Ecto neural progenitor cell (in vitro differentiated cells): Measurements from ENCODE around the gene COBLL1.

ENCODE experiments used
- DNase-seq: peaks from one replicate; pipeline ENCODE4 v3.0.0-alpha.2; 2018; ENCODE audit warnings: low spot score

The COBLL1 gene

DNA sequence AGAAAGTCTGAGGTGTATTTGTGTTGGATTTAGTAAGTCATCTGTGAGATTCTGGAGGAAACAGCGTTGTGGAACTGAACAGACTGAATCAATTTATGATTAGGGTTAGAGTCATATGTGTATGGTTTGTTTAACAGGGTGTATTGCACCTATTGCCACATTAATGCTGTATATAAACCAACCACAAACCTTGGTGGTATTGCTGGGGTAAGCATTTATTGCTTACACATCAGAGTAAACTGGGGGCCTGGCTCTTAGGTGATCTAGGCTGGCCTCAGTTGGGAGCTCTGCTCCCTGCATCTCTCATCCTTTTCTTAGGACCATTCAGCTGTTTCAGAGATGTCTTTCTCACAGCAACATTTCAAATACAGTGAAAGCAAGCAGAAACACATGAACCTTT, 160.6 kb downstream of the COBLL1 start:
- DNase-seq = no peak

DNA sequence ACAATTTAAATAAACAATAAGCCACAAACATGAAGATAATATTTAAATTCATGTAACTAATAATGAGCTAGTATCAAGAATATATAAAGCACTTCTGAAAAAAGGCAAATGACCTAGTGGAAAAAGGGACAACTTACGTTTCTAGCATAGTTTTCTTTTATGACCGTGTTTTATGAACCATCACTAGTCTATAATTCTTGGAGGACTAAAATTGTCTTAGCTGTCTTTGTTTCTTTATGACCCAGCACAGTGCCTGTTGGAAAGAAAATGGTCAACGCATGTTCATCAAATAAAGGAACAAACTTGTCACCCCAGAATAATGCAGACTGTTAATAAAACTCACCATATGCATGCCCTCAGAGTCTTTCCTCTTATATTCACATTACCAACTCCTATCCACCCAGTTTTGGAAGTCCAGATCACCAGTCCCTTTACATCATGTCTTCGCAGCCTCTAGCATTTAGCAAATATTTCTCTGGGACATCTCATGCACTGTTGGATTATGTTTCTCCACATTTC, 162.9 kb downstream of the COBLL1 start:
- DNase-seq = no peak

DNA sequence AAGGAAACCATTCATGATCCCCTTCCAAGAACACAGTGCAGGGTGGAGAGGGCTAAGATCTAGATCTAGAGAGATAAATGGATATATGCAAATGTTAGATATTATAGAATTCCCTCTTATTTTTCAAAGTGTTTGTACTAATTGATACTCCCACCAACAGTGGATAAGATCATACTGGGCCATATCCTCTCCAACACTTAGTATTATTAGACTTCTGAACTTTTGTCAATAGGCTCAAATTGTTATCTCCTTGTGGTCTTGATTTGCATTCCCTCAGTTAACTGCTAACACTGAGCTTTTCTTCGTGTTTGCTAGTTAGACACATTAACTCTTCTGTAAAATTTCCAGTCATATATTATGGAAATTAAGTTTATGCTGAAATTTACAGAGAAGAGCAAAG, 163.9 kb downstream of the COBLL1 start:
- DNase-seq = no peak

DNA sequence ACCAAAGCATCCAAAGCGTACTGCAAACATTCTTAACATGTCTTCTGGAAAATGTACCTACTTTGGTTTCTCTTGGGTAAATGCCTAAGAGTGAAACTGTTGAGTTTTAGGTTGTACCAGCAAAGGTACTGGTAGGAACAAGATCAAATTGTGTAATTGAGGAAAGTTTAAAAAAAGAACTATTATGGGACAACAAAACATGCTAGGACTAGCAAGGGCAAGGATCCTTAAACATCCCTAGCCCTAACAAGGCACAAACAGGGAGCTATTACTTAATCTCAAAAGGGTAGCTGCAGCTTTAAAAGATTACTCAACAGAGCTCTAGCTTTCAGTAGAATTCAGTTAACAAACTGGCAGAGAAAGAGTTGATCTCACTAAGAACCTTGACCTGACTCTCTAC, 164.4 kb downstream of the COBLL1 start:
- no peak for DNase-seq

DNA sequence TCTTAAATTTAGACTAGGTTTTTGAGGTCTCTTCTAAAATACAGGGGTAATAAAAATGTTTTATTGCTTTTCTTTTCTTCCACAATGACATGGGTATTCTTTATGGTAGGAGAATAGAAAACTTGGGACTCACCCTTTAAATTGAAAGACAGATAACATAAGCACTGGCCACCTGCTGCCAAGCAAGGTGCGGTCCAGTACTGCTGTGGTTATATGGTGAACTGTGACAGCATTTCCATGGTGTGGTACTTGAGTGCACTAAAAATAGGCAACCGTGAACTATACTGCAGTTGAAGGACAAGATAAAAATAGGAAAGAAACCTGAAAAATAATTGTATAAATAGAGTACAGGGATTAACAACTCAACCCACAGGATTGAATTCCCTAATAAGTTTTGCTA, 165.9 kb downstream of the COBLL1 start:
- DNase-seq = no peak

DNA sequence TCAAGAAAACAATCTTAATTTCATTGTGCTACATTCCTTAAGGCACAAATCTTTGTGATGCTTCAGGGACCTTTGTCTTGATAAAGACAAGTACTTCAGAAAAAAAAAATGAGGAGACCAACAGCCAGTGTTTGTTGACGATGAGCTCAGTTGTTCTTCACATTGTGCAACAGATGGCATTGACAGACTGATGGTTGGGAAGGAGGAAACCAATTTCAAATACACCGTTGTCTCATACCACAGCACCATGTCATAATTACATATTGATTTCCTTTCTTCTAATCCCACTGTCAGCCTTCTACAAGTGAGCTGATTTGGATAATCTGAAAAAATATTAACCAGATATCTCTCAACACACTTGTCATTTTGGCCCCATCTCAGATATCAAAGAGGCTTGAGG, 166.6 kb downstream of the COBLL1 start:
- no peak for DNase-seq

DNA sequence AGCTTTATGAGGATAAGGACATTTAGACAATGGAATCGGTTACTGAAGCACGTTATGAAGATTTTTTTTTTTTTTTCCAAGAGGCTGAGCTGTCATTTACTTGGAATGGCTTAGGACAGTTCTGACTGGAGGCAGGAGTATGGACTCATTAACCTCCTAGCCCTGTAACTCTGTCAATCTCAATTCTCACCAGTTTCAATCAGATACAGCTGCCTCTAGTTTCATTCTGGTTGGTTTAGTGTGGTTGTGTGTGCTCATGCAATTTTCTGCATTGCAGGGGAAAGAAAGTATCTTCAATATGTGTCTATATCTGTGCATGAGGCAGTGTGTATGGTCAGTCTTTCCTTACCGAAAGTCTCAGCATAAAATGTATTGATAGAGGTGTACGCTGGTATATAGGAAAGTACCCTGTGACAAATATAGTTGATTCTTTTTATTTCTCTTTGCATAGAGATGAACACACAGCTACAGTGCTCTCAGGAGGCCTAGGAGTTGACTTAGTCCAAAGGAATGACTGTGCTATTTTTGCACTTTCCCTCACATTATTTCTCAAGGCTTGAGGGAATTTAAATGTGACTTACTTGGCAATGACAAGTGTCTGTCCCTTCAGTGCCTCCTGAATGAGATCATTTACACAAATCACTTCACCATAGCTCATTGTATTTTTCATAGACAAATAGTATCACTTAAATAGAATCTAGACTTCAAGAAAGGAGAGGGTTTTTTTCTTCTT, 169.8 kb downstream of the COBLL1 start:
- DNase-seq = no peak

DNA sequence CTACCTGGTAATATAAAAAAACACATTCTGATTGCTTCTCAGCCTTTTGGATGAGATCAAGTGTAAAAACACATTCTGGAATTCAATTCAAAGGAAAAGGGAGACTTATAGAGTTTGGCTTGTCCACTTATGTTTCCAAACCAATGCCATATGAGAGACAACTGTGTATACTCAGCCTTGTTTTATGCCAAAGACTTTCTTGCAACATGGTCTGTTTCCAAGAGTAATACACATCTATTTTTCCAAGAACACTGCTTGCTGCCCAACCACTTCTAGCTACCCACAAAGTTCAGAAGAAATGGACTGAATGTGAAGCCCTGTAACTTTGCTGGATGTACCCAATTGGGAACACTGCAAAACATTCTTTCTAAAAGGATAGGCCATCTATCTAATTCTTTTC, 172.3 kb downstream of the COBLL1 start:
- DNase-seq = no peak

DNA sequence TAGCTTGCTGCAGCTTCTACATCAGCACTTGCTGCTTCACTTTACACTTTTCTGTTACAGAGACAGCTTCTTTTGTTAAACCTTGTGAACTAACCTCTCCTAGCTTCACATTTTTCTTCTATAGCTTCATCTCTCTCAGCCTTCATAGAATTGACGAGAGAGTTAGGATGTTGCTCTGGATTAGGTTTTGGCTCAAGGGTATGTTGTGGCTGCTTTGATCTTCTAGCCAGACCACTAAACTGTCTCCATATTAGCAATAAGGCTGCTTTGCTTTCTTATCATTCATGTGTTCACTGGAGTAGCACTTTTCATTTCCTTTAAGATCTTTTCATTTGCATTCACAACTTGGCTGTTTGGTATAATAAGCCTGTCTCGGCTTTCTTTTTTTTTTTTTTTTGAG, 174.1 kb downstream of the COBLL1 start:
- no peak for DNase-seq

DNA sequence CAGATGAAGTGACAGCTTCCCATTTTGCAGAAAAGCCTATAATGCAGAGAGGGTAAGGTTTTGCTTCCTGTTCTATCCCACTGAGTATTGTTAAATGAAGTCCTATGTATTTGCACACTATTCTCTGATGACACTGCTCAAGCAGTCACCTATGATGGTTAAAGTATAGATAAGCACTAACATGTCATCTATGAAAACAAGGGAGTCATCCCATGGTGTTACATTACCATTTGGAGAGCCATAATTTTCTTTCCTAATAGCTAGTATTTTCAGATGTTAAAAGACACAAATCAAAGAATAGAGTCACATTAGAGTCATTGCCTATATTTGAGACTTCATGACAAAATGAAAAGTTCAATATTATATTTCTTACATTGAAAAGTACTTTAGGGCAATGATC, 177.6 kb downstream of the COBLL1 start:
- no peak for DNase-seq

DNA sequence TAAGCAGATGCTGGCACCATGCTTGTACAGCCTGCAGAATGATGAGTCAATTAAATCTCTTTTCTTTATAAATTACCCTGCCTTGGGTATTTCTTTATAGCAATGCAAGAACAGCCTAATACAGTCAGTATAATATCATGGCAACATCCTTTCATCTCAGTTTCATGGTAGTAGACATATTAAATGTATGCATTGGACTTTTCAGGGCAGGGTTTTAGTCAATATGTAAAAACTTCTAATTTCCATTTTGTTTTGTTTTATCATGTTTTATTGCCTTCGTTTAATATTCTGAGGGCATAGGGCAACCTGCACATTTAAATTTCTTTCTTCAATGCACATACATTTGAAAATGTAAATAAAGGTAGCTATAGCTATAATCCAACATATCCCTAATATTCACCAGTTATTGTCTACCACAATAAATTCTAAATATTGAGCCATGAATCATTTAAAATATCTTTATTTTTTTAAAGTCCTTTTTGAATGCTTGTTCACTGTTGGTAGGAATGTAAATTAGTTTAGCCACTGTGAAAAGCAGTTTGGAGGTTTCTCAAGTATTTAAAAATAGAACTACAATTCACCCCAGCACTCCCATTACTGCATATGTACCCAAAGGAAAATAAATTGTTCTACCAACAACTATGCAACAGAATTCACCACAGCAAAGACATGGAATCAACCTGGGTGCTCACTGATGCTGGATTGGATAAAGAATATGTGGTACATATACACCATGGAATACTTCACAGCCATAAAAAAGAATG, 178.6 kb downstream of the COBLL1 start:
- no peak for DNase-seq

DNA sequence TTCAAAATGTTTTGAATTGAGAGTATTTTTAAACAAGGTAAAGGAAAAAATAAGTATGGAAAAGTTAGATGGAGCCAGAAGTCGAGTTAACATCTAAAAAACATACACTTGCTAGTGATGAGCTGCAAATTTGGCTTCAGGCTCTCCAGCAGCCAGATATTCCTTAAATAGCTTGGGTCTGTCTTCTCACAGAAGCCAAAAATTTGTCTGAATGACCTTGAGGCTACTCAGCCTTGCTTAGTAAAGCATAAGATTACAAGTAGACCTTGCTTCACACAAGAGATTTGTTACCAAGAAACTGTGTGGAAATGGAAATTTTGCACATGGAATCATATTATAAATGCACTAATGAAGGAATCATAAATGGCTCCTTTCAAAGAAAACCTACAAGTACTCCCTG, 179.6 kb downstream of the COBLL1 start:
- DNase-seq = no peak

DNA sequence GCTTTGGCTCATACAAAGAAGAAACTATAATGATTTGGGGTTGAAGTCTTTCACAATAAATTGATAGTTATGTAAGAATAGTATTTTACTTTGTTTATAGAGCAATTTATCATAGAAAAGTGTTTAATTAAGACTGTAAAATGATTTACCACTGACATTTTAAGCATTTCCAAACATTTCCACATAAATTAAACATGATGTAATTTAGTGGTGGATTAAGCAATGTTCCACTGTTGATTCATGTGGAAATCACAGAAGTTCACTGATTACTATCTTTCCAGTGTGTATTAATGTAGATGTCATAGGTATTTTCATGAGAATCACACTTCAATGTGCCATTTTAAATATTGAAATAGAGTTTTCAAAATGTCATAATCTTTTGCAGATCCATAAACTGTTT, 180.3 kb downstream of the COBLL1 start:
- DNase-seq = no peak

DNA sequence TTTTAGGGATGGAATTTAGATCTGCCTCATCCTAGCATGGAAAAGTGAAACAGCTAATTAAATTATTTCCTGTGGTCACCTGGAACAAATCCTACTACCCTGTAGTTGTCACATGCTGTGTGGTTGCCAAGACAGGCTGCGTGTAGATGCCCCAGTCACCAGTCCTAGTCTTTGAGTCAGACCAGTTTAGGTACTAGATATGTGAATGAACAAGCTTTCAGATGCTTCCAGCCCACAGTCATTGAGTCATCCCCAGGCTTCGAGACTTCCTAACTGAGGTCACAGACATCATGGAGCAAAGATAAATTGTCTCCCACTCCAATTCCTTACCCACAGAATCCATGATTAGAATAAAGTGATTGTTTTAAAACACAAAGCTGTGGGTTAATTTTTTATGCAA, 184.5 kb downstream of the COBLL1 start:
- DNase-seq = no peak

DNA sequence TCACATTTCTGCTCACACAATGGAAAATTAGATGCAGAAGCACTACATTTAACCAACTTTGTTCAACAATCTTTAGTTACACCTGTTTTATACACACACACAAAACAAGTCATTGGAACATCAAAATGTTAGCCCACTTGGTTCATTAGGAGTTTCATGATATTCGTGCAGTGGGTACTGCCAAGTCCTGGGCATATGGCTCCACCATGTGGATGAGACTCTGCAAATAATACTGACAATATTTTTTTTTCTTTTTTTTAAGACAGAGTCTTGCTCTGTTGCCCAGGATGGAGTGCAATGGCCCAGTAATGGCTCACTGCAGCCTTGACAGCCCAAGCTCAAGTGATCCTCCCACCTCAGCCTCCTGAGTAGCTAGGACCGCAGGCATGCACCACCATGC, 185.9 kb downstream of the COBLL1 start:
- no peak for DNase-seq

DNA sequence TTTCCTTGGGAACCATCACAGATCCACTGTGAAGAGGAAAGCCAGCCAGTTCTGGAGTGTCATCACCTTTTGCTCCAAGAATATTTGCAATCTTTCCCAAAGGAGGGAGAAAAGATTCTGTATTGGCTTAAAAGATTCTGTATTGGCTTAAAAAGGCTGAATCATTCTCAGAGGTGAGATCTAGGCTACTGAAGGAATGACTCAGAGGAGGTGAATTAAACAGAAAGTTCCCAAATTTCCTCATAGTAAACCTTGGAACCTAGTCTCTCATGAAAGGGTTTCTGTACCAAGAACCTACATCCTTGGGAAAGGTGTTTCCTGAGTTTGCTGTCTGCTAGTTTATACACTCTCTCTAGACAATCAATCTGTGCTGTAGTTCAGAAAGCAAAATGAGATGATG, 186.3 kb downstream of the COBLL1 start:
- DNase-seq = no peak

DNA sequence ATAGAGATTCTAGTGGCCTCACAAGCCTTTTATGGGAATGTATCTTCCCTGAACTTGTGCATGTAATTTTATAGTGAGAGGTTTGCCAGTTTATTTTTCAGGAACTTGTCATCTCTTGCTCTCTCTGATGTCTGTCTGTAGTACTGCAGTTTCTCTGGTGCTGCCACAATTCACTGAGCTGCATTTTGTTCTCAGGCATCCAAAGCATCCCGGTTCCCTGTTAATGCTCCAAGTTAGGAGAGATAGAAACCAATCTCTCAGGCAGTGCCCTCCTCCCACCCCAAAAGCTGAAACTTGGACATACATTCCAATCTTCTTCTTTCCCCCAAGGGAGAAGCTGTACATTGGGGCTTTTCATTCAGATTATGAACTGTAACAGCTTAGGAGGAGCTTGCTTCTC, 190.3 kb downstream of the COBLL1 start:
- DNase-seq = no peak

DNA sequence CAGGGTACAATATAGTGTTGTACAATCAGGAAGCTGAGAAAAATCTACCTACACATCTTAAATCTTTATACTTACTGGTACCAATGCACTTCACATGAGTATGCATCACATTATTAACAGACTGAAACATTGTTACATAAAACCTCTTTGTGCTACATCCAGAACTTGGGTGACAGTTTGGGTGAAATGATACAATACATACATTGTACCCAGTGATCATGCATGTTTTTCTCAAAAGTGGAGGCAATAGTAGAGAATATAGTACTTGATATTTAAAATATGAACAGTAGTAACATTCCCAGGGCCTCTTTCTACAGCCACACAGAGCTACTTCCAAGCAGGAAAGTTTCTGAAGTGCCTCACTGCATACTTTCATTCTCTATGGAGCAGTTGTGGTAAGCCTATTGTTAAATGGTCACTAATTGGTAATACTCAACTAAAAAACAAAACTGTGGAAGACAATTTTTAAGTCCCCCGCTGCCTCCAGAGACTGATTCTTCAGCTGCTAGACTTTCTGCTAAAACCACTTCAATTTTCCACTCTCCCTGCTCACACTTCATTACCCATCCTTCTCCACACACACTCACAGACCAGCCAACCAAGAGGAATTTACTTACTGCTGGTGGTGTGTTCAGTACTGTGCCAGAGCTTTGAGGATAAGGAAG, 197.5 kb downstream of the COBLL1 start:
- no peak for DNase-seq

DNA sequence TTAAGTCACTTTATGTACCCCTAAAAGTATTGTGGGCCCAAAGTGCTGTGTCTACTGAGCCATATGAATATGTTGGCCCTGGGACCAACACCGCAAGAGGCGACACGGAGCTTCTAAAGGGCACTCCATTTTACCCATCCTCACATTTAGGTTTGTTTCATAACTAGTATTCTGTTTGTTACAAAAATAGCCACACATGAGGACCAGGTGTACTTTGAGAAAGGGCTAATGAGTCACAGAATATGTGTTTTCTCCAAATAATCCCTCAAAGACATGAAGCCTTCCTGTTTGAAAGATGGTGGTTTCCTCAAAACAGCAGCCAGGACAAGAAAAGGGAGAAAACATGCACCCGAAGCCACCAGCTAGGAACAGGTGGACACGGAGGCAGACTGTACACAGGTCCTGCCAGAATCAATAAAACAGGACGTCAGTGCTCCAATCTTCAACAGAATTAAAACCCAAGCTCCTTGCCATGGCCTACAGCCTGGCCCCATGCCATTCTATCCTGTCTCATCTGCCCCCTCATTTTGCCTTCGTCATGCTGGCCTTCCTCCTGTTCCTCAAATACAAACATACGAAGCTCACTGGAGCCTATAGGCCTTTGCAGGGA, 198.6 kb downstream of the COBLL1 start:
- DNase-seq = no peak

DNA sequence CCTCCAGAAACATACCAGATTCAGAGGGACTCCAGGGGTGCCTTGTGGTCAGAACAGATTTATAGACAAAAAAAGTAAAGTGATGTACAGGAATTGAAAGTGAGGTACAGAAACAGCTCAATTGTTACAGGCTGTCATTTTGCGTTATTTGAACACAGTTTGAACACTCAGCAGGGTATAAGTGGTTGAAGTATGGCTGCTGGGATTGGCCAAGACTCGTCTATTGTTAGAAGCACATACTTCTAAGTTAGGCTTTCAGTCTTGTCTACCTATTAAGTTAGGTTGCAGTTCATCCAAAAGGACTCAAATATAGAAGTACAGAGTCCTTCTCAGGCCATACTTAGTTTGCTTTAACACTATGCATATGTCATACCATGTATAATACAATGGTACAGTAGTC, 199.4 kb downstream of the COBLL1 start:
- DNase-seq = no peak
